GM19099 (cell line): ENCODE data around the gene ST8SIA1.

Experiments
- POLR2A ChIP-seq: IDR thresholded peaks from 3 replicates; pipeline ENCODE4 v1.6.1; 2011; ENCODE audit warnings: low read depth; ENCODE audit not compliant: insufficient read length; ENCODE audit errors: extremely low read depth

The ST8SIA1 gene

DNA sequence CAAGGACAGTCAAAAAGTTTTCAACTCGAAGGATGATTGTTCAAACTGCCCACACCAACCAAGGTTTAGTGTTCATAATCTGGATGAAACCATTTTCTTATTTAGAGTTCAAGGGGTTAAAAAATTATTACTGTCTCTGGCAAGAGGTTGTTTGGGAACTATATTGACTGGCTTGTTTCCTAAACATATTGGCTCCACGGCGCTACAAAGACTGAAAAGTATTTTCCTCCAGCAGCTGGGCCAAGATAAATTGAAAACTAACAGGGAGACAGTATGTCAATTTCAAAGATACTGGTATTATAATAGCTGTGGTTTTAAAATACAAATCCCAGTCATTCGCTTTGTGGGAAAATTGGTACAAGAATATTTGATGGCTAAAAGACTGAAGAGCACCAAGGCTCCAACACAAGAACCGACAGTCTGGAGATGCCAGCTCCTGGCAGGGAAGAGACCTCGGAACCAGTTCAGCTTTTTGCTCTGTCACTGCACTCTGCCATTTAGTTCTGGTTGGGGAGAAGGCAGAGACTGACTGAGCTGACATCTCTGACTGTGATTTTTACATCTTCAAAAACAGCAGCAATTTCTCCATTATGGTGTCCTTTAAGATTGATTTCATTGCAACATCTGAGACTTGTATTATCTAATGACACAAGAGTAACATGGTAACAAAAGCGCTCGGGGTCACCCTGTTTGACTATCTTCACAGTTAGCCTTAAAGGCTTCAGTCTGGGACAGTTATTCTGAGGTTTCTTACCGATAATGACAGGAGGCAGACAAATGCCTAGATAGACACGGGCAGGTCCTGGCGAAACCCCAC is 62.0 kb downstream of the ST8SIA1 start:
- no peak for TF ChIP-seq POLR2A

DNA sequence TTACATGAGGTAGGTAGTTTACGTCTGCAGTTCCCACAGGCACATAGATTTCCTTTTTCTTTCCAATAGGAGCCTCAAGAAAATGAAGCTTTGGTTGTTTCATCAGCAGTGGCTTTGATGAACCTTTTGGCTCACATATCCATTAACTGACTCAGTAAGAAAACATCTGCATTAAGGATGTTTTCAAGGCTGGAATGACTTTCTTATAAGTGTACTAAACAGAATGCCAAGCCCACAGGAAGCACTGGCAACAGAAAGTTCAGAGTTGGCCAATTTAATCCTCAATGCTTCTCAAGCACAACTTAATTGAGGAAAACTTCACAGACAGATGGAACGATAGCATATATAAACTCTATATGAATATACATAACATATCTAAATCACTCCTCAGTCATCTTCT is 63.5 kb downstream of the ST8SIA1 start:
- TF ChIP-seq POLR2A, result no peak

DNA sequence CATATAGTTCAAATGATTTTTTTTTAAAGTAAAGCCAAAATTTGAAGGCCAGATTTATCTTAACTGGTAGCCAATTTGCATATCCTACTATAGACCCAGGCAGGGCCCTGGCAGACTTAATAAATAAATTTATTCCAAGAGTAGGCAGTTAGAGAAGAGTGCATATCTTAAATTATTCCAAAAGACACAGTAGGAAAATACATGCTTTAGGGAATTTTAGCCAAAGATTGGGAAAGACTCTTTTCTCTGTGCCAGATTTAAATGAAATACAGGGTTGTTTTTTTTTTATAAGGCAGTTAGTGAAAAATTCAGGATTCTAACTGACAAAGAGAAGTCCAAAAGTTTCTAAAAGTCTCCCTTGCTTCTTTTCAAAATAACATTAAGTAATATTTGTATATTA is 65.5 kb downstream of the ST8SIA1 start:
- no peak for TF ChIP-seq POLR2A

DNA sequence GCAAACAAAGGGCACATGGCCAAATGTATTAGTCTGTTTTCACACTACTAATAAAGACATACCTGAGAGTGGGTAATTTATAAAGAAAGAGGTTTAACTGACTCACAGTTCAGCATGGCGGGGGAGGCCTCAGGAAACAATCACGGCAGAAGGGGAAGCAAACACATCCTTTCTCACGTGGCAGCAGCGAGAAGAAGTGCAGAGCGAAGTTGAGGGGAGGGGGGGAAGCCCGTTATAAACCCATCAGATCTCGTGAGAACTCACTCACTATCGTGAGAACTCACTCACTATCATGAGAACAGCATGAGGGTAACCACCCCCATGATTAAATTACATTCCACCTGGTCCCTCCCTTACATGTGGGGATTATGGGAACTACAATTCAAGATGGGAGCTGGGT is 66.1 kb downstream of the ST8SIA1 start:
- no peak for TF ChIP-seq POLR2A

DNA sequence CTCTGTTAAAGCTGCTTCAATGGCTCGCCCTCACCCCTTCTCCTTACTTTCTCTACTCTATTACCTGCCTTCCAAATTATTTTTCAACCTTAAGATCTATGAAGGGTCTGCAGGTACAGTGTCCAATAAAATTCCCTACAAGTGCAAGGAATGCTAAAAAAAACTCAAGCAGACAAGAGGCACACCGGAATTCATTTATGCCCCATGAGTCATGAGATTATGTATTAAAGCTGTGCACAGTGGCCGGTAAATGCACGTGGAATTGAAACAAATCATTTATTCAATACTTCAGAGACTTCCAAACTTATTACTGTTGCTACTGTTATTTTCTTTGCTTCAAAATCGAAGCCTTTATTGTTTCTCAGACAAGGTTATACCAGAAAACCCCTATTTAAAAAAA is 68.4 kb downstream of the ST8SIA1 start:
- TF ChIP-seq POLR2A, result no peak

DNA sequence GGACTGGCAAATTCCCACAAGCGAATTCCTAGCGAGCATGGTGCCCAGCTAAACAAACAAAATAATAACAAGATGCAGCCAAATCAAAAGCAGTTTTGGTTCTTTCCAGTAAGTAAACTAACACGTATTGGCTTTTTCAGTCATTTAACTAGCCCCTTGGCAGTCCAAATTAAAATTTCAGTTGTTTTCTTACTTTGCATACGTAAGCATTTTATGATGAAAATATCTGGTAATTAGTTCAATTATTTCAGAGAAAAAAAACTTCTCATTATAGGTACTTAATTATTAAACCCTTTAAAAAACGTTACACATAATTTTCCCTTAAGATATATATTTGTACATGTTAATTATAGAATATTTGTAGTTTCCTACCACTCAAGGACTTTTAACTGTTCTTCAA is 70.1 kb downstream of the ST8SIA1 start:
- TF ChIP-seq POLR2A, result no peak

DNA sequence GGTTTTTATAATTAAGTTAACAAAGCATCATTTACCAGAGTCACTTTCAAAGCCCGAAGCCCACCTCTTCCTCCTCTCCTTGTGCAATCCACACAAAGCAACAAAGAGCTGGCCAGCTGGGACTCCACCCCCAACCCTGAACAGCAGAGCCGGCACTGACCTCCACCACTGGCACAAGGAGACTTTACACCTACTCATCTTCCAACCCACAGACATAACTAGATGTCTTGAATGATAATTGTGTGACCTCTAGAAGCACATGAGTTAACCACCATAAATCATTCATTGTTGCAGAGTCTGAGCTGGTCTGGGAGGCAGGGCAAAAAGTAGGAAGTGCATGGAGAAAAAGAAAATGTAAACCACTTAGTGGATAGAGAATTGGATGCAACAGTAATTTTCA is 72.2 kb downstream of the ST8SIA1 start:
- TF ChIP-seq POLR2A, result no peak

DNA sequence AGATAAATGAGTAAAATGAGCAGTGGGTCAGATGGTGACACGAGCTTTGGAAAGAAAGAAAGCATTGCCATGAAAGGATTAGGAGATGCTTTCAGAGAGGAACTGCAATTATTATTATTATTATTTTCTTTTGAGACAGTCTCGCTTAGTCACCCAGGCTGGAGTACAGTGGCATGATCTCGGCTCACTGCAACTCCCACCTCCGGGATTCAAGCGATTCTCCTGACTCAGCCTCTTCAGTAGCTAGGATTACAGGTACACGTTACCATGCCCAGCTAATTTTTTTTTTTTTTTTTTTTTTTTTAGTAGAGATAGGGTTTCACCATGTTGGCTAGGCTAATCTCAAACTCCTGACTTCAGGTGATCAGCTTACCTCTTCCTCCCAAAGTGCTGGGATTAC is 77.4 kb downstream of the ST8SIA1 start:
- TF ChIP-seq POLR2A, result no peak

DNA sequence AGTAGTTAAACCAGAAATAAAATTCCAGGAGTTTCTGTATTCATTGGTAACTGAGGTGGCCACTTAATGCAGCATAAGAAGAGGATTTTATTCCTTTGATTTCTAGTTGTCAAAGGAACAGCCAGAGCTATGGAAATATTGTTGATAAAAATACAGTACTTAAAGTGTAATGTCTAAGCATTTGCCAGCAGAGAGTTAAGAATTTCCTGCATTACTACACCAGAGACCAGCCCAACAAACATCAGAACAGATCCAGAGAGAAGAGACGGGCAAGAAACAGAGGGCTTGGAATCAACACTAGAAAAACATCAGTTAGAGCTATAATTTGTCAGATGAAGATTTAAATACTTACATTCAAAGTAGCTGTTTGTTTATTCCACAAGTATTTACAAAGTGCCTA is 77.9 kb downstream of the ST8SIA1 start:
- TF ChIP-seq POLR2A, result no peak

DNA sequence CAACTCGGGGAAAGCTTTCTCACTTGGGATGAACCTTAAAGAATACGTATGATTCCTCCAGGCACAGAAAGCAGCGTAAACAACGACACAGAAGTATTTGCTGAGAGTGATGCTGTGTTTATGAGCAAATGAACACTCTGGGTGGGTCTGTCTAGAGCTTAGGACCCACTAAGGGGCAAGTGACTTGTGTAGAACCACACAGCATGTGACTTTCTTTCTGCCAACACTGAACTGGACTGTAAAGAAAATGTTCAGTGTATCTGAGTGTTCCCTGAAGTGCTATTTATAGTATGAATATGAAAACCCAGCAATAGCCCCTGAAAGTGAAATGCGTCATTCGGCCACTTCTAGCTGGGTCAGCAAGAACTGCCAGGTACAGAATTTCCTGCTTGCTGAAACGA is 78.5 kb downstream of the ST8SIA1 start:
- TF ChIP-seq POLR2A, result no peak

DNA sequence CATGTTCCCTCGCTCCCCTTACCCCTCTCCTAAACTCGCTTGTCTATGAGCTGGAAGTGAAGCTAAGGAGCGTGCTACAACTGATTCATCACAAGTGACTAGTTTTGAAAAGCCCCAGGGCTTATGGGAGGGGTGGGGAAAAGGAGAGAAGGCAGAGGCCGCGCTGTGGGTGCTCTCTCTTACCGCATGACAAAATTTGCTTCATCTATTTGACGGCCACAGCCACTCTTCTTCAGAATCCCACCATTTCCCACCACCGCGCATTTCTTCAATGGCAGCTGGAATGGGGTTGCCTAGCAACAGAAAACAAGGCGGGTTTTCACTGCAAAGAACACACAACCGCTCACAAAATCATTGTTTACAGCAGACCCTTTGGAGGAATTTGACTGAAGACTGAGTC is 79.4 kb downstream of the ST8SIA1 start:
- no peak for TF ChIP-seq POLR2A

DNA sequence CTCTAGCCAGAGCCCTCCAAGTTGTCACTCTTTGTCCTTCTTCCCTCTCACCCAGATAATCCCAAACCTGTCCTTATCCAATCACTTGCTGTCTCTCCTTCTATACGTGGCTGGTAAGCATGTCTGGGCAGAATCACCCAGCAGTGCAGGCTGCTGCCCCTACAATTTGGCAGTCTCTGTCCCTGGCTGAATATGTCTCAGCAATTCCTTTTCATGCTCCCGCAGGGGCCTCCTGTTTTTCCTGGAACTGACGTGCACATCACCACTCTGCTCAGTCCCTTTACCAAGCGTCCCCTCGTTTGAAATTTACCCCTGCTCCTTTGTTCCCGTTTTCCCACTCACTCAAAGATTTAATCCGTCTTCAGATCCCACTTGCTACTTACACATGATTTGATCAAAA is 80.0 kb downstream of the ST8SIA1 start:
- no peak for TF ChIP-seq POLR2A

DNA sequence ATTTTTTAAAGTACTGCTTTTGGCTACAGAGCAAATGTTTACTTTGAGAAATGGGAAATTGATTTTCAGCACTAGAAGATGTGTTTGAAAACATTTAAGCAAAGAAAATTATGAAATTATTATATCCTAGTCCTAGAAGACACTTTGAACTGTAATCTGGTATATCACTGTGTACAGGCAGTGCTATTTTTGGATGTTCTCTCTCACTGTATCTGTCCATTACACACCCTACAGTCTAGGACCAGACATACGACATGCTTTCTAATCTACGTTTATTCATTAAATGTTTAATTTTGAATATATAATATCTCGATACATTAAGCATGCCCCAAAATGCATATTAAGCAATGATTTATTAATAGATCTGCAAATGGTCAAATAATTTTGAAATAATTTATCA is 82.5 kb downstream of the ST8SIA1 start:
- TF ChIP-seq POLR2A, result no peak

DNA sequence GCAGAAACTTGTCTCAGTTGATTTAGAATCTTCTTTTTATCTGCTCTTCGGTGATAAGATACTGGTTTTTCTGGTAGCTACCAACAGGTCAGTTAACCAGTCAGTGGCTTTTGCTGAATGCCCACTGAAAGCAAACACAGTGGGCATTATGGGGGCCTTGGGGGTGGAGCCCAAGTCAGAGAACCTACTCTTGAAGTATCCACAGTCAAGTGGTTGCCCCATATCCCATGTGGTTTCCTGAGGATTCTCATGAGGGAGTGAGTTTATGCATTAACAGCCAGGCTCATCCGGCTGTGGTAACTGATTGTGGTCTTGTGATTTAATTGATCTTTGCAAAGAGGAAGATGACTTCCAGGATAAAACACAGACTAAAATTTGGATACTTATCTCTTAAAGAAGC is 83.7 kb downstream of the ST8SIA1 start:
- no peak for TF ChIP-seq POLR2A

DNA sequence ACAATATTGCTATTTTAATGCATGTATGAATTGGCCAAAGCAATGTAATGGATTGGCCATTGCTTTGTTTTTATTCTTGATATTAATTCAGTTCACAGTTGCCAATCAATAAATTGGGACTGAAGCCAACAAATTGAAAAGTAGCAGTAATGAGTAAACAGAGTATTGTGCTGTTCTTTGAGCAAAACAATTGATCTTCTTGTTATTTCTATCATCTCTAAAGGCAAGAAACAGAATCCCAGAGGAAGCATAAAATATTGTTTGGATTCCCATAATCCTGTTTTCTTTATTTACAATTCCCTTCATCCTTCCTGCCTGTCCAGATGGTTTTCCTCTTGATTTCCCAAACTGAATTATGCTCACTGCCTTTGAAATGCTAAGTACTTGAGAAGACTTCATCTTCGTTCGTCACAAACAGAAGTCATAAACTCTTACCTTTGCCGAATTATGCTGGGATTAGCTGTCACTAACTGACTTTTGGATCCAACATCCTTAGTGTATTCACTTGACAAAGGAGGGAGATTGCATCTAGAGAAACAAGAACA is 85.9 kb downstream of the ST8SIA1 start:
- no peak for TF ChIP-seq POLR2A

DNA sequence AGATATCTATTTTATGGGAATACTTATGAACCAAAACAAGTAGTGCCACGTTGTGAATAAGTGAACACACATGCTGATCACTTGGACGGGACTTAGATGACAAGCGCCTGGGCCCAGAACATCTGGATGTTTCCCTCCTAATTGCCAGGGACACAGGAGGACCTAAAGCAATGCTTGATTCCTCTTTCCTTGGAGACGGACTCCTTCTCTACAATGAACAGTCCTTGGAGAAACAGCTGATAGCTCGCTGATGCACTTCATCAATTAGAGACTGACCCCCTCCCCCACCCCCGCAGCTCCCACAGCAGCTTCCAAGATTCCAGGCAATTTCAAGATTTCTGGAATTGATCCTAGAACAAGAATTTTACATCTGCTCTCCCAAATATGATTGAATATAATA is 86.4 kb downstream of the ST8SIA1 start:
- no peak for TF ChIP-seq POLR2A
